Measurements from ENCODE around the gene CIAPIN1. TPM values are rescaled to one million over a fixed set of nuclear protein-coding genes. Genes with fewer than 3 reads are reported as not detected.

The CIAPIN1 gene
- total RNA-seq, 1 donor from 2014 or later = 28.7 TPM

DNA sequence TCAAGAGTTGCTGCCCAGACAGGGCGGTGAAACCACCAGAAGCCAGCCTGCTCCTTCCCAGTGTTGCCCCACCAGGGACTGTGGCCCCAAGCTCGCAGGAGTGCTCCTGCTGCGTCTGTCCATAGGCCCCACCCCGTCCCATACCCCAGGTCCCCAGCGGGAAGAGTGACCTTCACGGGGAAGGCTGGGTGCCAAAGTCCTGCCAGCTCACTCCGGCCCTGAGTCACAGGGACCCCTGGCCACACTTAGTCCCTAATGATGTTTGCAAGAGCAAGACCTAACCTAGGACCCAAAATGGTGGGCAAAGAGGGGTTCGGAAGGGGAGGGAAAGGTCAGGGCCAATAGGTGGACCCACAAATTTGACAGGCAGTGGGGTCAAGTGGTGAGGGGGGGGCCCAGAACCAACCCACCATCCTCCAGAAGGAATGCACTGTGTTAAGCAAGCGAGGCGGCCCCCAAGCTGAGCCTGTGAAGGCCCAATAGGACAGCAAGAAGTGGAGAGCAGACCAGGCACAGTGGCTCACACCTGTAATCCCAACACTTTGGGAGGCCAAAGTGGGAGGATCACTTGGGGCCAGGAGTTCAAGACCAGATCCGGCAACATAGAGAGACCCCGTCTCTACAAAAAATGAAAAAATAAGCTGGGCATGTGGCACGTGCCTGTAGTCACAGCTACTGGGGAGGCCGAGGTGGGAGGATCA is 35.8 kb upstream of the CIAPIN1 start:
- H3K36me3 ChIP-seq = no peaks in the 10 kb centered on the region
- H3K4me1 ChIP-seq = peaks cover 16 to 55% of the 10 kb centered on the region in 2 donors
- TF ChIP-seq, protein P1, sequence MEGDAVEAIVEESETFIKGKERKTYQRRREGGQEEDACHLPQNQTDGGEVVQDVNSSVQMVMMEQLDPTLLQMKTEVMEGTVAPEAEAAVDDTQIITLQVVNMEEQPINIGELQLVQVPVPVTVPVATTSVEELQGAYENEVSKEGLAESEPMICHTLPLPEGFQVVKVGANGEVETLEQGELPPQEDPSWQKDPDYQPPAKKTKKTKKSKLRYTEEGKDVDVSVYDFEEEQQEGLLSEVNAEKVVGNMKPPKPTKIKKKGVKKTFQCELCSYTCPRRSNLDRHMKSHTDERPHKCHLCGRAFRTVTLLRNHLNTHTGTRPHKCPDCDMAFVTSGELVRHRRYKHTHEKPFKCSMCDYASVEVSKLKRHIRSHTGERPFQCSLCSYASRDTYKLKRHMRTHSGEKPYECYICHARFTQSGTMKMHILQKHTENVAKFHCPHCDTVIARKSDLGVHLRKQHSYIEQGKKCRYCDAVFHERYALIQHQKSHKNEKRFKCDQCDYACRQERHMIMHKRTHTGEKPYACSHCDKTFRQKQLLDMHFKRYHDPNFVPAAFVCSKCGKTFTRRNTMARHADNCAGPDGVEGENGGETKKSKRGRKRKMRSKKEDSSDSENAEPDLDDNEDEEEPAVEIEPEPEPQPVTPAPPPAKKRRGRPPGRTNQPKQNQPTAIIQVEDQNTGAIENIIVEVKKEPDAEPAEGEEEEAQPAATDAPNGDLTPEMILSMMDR (IDR thresholded peaks at IDR 0.05) = no peak
- no peaks in the 10 kb centered on the region for H3K9me3 ChIP-seq
- H3K4me3 ChIP-seq = no peak overlapping the region
- no peaks in the 10 kb centered on the region for H3K27me3 ChIP-seq
- DNase-seq (ENCODE audit: low spot score in 2 of 2) = no peak
- peak overlapping the region in 1 of 2 donors; percentile 94 for H3K27ac ChIP-seq
- intact Hi-C loops (cut with DNase I) = no loop called here

DNA sequence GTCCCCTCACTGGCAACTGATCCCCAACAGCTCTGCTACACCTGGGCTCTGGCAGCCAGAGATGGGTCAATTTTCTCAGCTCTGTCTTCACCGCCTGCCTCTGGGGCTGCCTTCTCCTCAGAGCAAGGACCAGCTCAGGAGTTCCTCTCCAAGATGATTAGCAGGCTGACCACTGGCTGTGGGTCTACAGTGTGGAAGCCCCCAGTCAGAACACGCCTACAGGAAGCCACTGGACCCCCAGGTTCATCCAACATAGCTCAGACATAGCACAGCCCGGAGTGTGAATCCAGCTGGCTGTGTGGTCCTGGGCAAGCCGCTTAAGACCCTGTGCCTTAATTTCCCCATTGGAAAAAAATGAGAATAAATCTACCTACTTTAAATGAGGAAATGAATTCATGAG is 34.2 kb upstream of the CIAPIN1 start:
- Histone ChIP-seq H3K4me1 (peaks cover 19 to 54% of the 10 kb centered on the region in 2 donors), H3K27me3 (no peaks in the 10 kb centered on the region), H3K4me3 (no peak overlapping the region), H3K9me3 (no peaks in the 10 kb centered on the region), H3K36me3 (no peaks in the 10 kb centered on the region), H3K27ac (peak overlapping the region; percentile 81 to 82)
- no peak for DNase-seq (ENCODE audit: low spot score in 2 of 2)
- TF ChIP-seq, protein P1 (IDR thresholded peaks at IDR 0.05) = no peak
- intact Hi-C loops (cut with DNase I) = no loop called here

DNA sequence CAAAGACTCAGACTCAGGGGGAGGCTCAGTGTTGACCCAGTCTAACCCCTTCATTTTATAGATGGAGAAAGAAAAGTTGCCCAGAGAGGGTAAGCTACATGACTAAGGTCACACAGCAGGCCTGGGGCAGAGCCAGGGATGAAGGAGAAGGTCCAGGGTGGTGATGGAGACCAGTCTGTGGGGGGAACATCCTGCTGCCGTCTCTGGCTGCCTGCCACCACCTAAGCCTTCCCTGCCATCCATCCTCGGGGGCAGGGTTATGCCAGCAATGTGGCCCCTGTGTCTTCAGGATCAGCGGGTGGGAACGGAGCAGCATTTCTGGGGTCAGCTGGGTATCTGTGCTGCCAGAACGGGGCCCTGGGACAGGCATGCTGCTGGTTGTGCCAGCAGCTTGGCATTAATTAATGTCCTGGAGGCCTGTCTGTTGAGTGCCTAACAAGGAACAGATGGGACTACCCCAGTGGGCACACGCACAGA is 33.6 kb upstream of the CIAPIN1 start:
- no peaks in the 10 kb centered on the region for H3K27me3 ChIP-seq
- TF ChIP-seq, protein P1 (IDR thresholded peaks at IDR 0.05) = no peak
- intact Hi-C loops (cut with DNase I) = no loop called here

DNA sequence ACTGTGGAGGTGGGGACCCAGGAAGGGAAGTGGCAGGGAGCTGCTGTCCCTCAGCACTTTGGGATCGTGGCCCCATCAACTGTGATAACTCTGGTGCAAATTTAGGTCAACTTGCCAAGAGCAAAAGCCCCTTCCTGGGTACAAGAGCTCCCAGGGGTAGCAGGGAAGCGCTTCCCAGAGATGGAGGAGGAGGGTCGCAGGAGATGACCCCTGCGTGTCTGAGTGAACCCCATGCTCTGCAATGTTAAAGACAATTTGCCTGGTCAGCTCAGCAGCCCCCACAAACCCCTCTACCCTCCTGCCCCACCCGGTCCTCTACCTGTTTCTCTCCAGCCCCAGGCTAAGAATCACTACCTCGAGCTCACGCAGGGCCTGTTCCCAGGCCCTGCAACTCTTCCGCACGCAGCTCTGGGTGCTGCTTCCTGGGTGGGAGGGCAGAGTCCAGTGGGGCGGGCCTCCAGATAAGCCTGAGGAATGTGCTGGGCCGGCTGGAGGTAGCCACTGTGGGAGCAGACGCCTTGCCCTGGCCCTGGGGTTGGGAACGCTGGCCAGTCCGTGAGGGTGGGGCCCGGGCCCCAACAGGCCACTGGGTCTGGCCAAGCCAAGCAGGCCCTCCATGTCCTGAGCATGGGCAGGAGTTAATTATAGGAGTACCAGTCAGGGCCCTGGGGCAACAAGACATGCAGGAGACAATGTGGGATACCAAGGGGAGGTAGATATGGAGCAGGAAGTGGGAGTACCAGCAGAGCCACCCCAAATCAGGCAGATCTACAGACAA is 33.0 kb upstream of the CIAPIN1 start:
- Histone ChIP-seq H3K4me3 (peak overlapping the region; percentile 49 to 58), H3K4me1 (peaks cover 18 to 56% of the 10 kb centered on the region in 2 donors), H3K9me3 (no peaks in the 10 kb centered on the region), H3K36me3 (peaks cover under 1 to 2% of the 10 kb centered on the region in 2 donors), H3K27ac (peak overlapping the region; percentile 81 to 82), H3K27me3 (no peaks in the 10 kb centered on the region)
- intact Hi-C loops (cut with DNase I) = loop anchor here (5.0 to 10.0 kb wide), 2 partner anchors 37 to 335 kb away; no protein-coding TSS in a partner anchor
- TF ChIP-seq, protein P1 (IDR thresholded peaks at IDR 0.05) = no peak
- peak in 1 of 2 donors; percentile 86 for DNase-seq (ENCODE audit: low spot score in 2 of 2)

More for the DNA sequence above, 33.6 kb upstream of the CIAPIN1 start:
- Histone ChIP-seq H3K9me3 (no peaks in the 10 kb centered on the region), H3K4me3 (peak overlapping the region in 1 of 2 donors; percentile 58), H3K4me1 (peaks cover 19 to 56% of the 10 kb centered on the region in 2 donors), H3K27ac (peak overlapping the region; percentile 81 to 82), H3K36me3 (no peaks in the 10 kb centered on the region)
- no peak for DNase-seq (ENCODE audit: low spot score in 2 of 2)

DNA sequence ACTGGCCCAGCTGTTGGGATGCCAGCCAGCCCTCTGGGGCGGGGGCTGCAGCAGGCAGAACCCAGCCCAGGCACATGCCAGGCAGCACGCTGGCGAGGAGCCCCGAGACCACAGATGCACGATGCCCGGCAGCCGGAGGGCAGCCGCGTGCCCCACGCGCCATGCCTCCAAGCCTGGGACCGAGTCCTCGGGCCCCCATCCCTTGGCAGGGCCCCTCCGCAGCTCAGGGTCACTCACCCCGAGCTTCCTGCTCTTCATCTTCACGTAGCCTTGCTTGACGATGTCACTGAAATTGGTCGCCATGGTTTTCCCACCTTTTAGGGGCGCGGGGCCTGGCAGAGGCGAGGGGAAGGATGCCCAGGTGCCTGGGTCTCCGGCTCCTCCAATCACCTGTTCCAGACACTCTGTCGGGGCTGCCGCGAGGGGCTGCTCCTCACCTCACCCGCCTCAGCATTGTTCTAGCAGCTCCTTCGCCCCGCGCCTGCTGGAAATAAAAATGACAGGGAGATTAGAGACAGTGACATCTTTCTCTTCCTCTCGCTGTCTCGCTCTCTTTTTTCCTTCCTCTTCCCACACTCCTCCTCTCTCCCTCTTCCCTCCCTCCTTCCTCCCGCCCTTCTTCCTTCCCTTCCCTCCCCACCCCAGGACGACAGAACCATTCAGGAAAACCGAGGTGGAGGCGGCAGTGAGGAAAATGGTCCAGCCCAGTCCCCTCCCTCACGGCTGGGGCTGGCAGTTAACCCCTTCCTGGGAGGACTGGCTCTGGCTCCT is 32.2 kb upstream of the CIAPIN1 start:
- Histone ChIP-seq H3K27ac (peak overlapping the region; percentile 81 to 82), H3K36me3 (peaks cover 9% of the 10 kb centered on the region in 2 donors), H3K4me3 (peak overlapping the region; percentile 49 to 58), H3K4me1 (peaks cover 15 to 48% of the 10 kb centered on the region in 2 donors), H3K9me3 (no peaks in the 10 kb centered on the region), H3K27me3 (no peaks in the 10 kb centered on the region)
- TF ChIP-seq, protein P1 (IDR thresholded peaks at IDR 0.05) = no peak
- intact Hi-C loops (cut with DNase I) = loop anchor here (5.0 to 10.0 kb wide), 2 partner anchors 38 to 335 kb away; no protein-coding TSS in a partner anchor
- peak in 1 of 2 donors; percentile 75 for DNase-seq (ENCODE audit: low spot score in 2 of 2)
